Measurements from ENCODE around the gene PPP2R5E. TPM values are rescaled to one million over a fixed set of nuclear protein-coding genes. Genes with fewer than 3 reads are reported as not detected.

The PPP2R5E gene
- total RNA-seq, 1 donor from 2014 or later = 45.1 TPM

DNA sequence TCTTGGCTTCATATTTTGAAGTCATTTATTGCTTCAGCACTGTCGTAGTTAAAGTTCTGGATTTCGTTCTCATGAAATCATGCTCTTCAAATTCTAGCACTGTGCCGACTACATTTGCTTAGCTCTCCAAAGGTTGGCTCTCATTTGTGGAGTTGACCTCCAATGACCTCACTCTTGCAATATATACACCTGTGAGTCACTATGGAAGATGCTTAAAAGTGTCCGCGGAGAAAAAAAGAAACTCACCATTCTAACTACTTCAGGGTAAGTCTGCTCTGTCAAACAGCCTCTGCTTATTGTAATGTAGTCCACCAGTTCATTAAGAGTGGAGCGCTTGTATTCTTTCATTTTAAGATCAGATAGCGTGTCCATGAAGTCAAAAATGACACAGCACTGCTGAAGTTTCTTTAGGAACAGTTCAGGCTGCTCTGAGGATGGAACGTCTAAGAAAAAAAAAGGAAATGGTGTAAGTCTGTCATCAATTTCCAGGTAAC lies 89.7 kb downstream of the PPP2R5E start:
- no peak for DNase-seq

DNA sequence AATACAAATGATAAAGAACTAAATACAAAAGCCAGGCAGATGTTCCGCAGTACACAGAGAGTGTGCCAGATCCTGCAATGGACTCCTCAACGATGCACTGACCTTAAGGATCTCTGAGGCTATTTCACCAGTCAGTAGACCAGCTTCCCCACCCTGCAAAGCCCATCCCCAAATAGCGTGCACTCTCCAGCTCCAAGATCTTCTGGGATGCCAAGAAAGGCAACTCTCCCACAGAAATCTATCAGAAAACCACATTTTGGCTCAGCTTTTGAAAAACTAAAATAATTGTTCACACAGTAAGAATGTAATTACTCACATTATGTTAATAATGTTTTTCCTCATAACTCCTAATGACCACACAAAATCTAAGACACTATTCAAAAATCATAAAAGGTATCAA lies 90.4 kb downstream of the PPP2R5E start:
- Mint-ChIP-seq H3K4me1 (peaks cover 6% of the 10 kb centered on the region), H3K36me3 (ENCODE audit: low read depth) (peaks cover 18% of the 10 kb centered on the region), H3K27me3 (no peaks in the 10 kb centered on the region), H3K9me3 (no peaks in the 10 kb centered on the region), H3K4me3 (no peak overlapping the region), H3K27ac (no peak overlapping the region)
- intact Hi-C loops (cut with micrococcal nuclease) = no loop called here
- DNase-seq = no peak

More for the DNA sequence above, 89.7 kb downstream of the PPP2R5E start:
- Mint-ChIP-seq H3K4me1 (peaks cover 6% of the 10 kb centered on the region), H3K9me3 (no peaks in the 10 kb centered on the region), H3K27ac (no peak overlapping the region), H3K4me3 (no peak overlapping the region), H3K27me3 (no peaks in the 10 kb centered on the region), H3K36me3 (ENCODE audit: low read depth) (peaks cover 18% of the 10 kb centered on the region)
- intact Hi-C loops (cut with micrococcal nuclease) = no loop called here

DNA sequence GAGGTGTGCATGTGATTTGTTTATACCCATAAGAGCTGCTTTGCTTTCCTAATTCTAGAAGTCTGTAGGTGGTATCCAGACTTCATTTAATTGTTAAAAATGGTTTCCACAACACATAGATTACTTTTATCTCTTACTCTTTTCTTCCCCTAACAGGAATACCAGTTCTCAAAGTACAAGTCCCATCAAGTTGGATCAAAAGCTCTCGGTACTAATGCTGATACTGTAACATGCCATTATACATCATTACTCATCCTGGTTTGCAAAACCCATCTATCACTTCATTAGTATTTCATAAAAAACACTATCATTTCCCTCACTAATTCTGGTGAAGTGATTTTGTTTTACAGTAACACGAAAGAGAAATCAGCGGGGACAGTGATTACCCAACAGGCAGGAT lies 94.3 kb downstream of the PPP2R5E start:
- Mint-ChIP-seq H3K9me3 (no peaks in the 10 kb centered on the region), H3K36me3 (ENCODE audit: low read depth) (peaks cover 27% of the 10 kb centered on the region), H3K27ac (no peak overlapping the region), H3K4me1 (peaks cover 3% of the 10 kb centered on the region), H3K4me3 (no peak overlapping the region), H3K27me3 (no peaks in the 10 kb centered on the region)
- intact Hi-C loops (cut with micrococcal nuclease) = no loop called here
- no peak for DNase-seq

DNA sequence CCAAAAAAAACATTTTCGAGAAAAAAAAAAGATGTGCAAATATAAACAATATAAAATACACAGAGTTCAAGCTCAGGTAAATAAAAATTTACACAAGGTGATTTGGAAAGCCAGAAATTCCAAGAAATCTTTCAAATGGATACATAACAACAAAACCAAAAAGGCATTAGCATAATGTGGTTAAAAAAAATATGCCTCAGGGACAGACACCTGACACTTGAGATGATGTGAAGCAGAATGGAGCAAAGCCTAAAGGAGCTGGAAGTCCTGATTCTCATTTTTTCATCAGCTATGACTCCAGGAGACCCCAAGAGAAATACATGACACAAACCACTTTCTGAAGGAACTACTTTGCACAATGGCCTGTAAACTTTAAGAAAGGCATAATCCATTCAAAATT lies 98.6 kb downstream of the PPP2R5E start:
- no peak overlapping the region for H3K27ac Mint-ChIP-seq
- no peak for DNase-seq
- no peaks in the 10 kb centered on the region for H3K27me3 Mint-ChIP-seq
- peaks cover 18% of the 10 kb centered on the region for H3K4me1 Mint-ChIP-seq
- peaks cover 19% of the 10 kb centered on the region for H3K36me3 Mint-ChIP-seq (ENCODE audit: low read depth)
- H3K9me3 Mint-ChIP-seq = no peaks in the 10 kb centered on the region
- intact Hi-C loops (cut with micrococcal nuclease) = no loop called here
- no peak overlapping the region for H3K4me3 Mint-ChIP-seq

DNA sequence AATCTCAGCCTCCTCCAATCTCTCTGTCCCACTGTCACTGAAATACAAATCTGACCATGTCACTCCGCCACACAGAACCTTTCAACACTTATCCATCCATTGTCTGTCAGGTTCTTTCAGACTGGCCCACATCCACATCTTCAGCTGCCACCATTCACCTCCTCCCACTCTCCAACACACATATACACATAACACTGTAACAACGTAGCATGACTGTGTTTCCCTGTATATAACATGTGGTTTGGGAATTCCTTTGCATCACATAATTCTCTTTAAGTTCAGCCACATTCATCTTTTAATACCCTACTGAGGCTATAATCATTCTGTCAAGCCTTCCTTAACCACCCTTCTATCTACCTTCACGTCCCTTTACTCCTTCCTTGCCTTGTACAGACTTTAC lies 99.2 kb downstream of the PPP2R5E start:
- intact Hi-C loops (cut with micrococcal nuclease) = no loop called here
- peaks cover 18% of the 10 kb centered on the region for H3K4me1 Mint-ChIP-seq
- no peak overlapping the region for H3K4me3 Mint-ChIP-seq
- no peak for DNase-seq
- no peaks in the 10 kb centered on the region for H3K27me3 Mint-ChIP-seq
- peaks cover 19% of the 10 kb centered on the region for H3K36me3 Mint-ChIP-seq (ENCODE audit: low read depth)
- H3K27ac Mint-ChIP-seq = no peak overlapping the region
- H3K9me3 Mint-ChIP-seq = no peaks in the 10 kb centered on the region

DNA sequence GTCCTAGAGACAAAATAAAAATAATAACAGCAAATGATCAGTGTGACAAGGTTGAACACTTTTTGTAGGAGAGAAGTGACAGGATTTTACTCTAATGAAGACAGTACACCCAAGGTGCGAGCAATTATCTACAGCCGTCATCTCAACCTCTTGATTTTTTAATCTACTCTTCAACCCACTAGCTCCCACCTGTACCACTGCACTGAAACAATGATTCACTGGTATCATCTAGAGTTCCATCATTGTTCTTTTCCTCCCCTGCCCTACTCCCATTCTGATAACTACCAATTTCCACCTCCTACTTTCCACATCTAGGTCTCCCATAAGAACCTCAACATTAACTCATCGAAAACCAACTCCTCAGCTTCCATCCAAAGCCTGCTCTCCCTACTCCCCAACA lies 99.8 kb downstream of the PPP2R5E start:
- intact Hi-C loops (cut with micrococcal nuclease) = no loop called here
- H3K27me3 Mint-ChIP-seq = no peaks in the 10 kb centered on the region
- H3K36me3 Mint-ChIP-seq (ENCODE audit: low read depth) = peaks cover 17% of the 10 kb centered on the region
- no peak overlapping the region for H3K27ac Mint-ChIP-seq
- DNase-seq = no peak
- H3K9me3 Mint-ChIP-seq = no peaks in the 10 kb centered on the region
- peaks cover 22% of the 10 kb centered on the region for H3K4me1 Mint-ChIP-seq
- H3K4me3 Mint-ChIP-seq = no peak overlapping the region

DNA sequence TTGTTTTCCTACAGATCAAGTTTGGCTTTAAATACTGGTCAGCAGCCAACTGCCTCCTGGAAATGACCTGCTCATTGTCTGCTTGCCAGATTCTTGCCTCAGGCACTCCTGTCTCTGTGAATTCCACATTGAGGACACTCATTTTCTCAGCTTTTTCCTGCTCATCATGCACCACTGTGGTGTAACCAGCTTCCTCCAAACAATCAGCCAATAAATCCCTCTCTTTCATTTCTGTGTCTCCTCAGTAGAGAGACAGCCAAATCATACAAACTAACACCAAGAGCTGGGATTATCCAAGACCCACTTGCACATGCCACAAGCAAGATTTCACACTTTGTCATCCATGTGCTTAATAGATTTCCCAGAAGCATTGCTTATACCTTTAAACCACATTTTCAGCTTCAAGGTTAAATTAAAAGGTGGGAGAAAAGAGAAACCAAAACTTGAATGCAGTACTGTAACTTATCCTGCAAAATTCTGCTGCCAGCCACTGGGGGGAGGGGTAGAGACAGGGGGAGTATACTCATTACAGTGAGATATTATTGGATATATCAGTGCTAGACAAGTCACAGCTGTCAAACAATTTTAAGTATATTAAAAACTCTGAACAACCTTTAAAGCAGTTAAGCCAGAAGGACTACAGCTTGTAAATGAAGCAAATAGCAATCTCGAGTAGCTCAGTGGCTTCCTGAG lies 105.0 kb downstream of the PPP2R5E start:
- H3K36me3 Mint-ChIP-seq (ENCODE audit: low read depth) = peaks cover 7% of the 10 kb centered on the region
- H3K27ac Mint-ChIP-seq = peak overlapping the region; percentile 45
- peak overlapping the region; percentile 75 for H3K4me3 Mint-ChIP-seq
- peak; percentile 80 for DNase-seq
- H3K9me3 Mint-ChIP-seq = no peaks in the 10 kb centered on the region
- intact Hi-C loops (cut with micrococcal nuclease) = loop anchor here (2.0 kb wide), 2 partner anchors 33 to 105 kb away; partner anchors contain the start of gene PPP2R5E
- H3K27me3 Mint-ChIP-seq = no peaks in the 10 kb centered on the region
- H3K4me1 Mint-ChIP-seq = peaks cover 46% of the 10 kb centered on the region

DNA sequence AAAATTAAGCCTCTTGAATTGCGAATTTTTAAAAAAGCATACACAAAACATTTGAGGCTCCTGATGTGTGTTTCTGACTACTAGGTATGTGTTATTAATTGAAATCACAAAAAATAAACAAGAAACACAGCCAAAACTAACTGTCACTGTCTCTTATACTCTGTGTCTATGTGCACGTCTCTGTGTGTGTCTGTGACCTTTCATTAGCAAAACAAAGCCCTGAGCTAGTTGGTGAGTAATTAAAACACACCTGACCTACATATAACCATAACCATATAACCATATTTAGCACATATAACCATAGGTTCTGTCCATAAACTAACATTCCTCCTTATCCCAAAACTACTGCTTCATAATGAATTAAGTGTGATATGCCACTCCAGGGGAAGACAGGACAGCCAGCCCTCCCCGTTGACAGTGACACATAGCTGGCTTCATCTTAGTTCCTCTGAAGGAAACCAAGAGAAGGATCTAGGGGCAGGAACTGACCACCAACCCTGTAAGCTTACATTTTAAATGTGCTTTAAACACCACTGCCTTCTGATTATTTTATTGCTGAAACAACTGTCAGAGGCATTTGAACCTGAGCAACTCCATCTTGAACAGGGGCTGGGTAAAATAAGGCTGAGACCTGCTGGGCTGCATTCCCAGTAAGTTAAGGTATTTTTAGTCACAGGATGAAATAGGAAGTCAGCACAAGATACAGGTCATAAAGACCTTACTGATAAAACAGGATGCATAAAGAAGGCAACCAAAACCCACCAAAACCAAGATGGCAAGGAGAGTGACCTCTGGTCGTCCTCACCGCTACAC lies 106.7 kb downstream of the PPP2R5E start:
- DNase-seq = no peak
- H3K27me3 Mint-ChIP-seq = no peaks in the 10 kb centered on the region
- peaks cover 52% of the 10 kb centered on the region for H3K4me1 Mint-ChIP-seq
- H3K4me3 Mint-ChIP-seq = no peak overlapping the region
- peaks cover 7% of the 10 kb centered on the region for H3K36me3 Mint-ChIP-seq (ENCODE audit: low read depth)
- H3K9me3 Mint-ChIP-seq = no peaks in the 10 kb centered on the region
- H3K27ac Mint-ChIP-seq = no peak overlapping the region
- intact Hi-C loops (cut with micrococcal nuclease) = no loop called here

DNA sequence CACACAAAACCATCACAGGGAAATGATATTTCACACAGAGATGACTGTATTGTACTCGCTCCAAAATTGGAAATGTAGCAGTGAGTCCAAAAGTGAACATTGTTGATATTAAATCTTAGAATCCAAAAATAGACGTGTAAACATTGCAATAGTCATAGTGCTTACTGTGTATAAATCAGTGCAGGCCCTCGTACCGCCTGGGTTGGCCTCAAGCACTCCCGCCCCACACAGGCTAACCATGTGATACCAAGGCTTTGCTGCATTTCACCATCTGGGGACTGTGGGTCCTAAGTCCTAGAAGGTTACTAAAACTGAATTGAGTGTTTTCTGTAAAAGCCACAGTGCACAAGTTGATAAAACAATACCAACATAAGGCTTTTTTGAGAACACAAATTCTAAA lies 107.3 kb downstream of the PPP2R5E start:
- intact Hi-C loops (cut with micrococcal nuclease) = no loop called here
- no peaks in the 10 kb centered on the region for H3K9me3 Mint-ChIP-seq
- DNase-seq = no peak
- H3K4me1 Mint-ChIP-seq = peaks cover 48% of the 10 kb centered on the region
- H3K4me3 Mint-ChIP-seq = peak overlapping the region; percentile 4
- no peak overlapping the region for H3K27ac Mint-ChIP-seq
- H3K27me3 Mint-ChIP-seq = no peaks in the 10 kb centered on the region
- peaks cover 2% of the 10 kb centered on the region for H3K36me3 Mint-ChIP-seq (ENCODE audit: low read depth)

DNA sequence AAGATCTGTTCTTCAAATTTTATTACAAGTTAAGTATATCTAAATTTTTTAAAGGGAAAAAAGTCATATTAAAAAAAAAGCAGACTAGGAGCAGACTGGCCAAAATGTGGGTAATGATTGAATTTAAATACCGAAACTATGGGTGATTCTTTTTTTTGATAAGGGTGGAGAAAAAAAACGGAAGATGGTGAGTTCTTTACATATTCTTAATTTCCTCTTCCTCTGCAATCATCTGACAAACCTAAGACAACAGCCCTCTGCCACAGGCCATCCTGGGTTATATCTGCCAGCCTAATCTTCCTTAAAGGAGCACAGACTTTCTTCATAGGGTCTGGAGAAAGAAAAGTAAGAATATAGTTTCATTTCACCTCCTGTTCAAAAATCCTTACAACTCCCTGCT lies 108.0 kb downstream of the PPP2R5E start:
- Mint-ChIP-seq H3K27ac (no peak overlapping the region), H3K4me3 (peak overlapping the region; percentile 4), H3K4me1 (peaks cover 48% of the 10 kb centered on the region), H3K27me3 (no peaks in the 10 kb centered on the region), H3K36me3 (ENCODE audit: low read depth) (peaks cover 2% of the 10 kb centered on the region), H3K9me3 (no peaks in the 10 kb centered on the region)
- intact Hi-C loops (cut with micrococcal nuclease) = no loop called here
- no peak for DNase-seq

DNA sequence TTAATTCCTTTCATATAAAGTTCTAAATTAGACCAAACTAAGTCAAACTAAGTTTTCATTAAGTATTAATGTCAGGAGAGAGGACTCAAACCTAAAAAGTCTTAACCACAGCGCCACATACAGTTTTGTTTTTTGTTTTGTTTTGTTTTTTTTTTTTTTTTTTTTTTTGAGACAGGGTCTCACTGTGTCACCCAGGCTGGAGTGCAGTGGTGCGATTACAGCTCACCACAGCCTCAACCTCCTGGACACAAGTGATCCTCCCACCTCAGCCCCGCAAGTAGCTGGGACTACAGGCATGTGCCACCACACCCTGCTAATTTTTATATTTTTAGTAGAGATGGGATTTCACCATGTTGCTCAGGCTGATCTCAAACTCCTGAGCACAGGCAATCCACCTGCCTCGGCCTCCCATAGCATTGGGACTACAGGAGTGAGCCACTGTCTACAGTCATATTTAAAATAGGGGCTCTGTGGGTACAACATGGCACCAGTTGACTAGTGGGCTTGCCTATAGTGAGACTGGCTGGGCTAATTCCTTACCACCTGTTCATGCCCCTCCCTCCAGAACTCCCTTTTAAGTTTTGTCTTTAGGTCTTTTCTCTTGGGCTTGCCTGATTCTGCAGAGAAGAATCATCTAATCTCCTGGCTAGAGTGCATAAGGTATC lies 110.2 kb downstream of the PPP2R5E start:
- peaks cover 2% of the 10 kb centered on the region for H3K36me3 Mint-ChIP-seq (ENCODE audit: low read depth)
- H3K4me1 Mint-ChIP-seq = peaks cover 34% of the 10 kb centered on the region
- H3K27ac Mint-ChIP-seq = no peak overlapping the region
- no peak for DNase-seq
- H3K4me3 Mint-ChIP-seq = no peak overlapping the region
- no peaks in the 10 kb centered on the region for H3K9me3 Mint-ChIP-seq
- intact Hi-C loops (cut with micrococcal nuclease) = no loop called here
- H3K27me3 Mint-ChIP-seq = no peaks in the 10 kb centered on the region

DNA sequence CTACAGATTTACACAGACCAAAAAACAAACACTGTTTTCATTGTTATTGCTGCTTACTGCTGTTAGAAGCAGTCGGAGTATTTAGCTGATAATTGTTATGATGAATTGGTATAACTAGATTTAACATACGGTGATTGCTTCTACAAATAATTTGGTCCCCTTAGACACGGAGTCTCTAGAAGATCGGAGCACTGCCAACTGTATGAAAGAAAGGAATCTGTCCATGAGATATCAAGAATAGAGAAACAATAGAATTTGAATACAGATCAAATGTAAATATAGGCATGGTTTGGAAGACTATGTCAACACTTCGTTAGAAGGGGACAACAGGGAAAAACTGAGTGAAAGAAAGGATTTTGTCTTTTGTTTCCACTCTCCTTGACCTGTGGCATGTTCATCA lies 110.9 kb downstream of the PPP2R5E start:
- Mint-ChIP-seq H3K4me1 (peaks cover 29% of the 10 kb centered on the region), H3K36me3 (ENCODE audit: low read depth) (peaks cover 5% of the 10 kb centered on the region), H3K4me3 (no peak overlapping the region), H3K27me3 (no peaks in the 10 kb centered on the region), H3K27ac (no peak overlapping the region), H3K9me3 (no peaks in the 10 kb centered on the region)
- DNase-seq = no peak
- intact Hi-C loops (cut with micrococcal nuclease) = no loop called here

DNA sequence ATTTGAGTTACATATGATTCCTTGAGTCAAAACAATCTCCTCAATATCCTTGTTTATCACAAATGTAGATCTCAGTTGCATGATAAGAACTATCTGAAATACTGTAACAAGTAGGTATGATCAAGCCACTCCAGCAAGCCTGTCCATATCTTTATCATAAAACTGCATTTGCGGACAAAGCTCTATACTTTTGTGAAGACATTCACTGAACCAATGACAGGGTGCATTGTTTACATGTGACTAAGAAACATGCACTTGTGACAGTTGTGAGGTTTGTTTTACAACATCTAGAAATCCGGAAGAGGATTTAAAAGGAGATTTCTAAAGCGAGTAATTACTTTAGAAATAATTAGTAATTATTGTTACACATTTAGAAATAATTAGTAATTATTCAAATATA lies 111.7 kb downstream of the PPP2R5E start:
- H3K36me3 Mint-ChIP-seq (ENCODE audit: low read depth) = peaks cover 4% of the 10 kb centered on the region
- H3K9me3 Mint-ChIP-seq = no peaks in the 10 kb centered on the region
- no peaks in the 10 kb centered on the region for H3K27me3 Mint-ChIP-seq

DNA sequence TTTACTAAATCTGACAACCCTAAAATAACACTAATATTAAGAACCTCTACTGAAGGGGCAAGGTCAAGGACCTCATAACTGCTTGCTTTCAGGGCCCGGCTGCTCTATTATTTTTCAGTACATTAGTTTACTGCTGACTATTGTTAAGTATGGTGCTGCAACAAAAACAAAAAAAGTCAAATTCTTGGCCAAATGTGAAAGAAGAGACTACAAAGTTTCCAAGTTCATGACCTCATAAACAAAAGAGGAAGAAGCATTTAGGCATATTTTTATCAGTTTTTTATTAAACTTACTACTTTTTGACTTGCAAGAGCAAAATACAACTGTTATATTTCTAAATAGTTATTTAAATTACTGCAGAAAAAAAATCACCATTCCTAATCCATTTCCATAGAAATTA lies 114.7 kb downstream of the PPP2R5E start:
- H3K4me1 Mint-ChIP-seq = peaks cover 9% of the 10 kb centered on the region

More for the DNA sequence above, 111.7 kb downstream of the PPP2R5E start:
- intact Hi-C loops (cut with micrococcal nuclease) = no loop called here
- Mint-ChIP-seq H3K4me1 (peaks cover 22% of the 10 kb centered on the region), H3K27ac (no peak overlapping the region), H3K4me3 (no peak overlapping the region)
- no peak for DNase-seq

More for the DNA sequence above, 114.7 kb downstream of the PPP2R5E start:
- Mint-ChIP-seq H3K9me3 (no peaks in the 10 kb centered on the region), H3K27ac (no peak overlapping the region), H3K4me3 (no peak overlapping the region), H3K27me3 (no peaks in the 10 kb centered on the region), H3K36me3 (ENCODE audit: low read depth) (peaks cover 2% of the 10 kb centered on the region)
- no peak for DNase-seq
- intact Hi-C loops (cut with micrococcal nuclease) = no loop called here

Data from activated CD4-positive, alpha-beta T cell treated with anti-CD3 and anti-CD28 coated beads, Interleukin-2, amount 10 ng/mL, durations not matched to agents 24 days and 14 days (primary cell).